HepG2 (cell line): ENCODE data around the gene KMT5C.

Experiments
- CTCF ChIP-seq: sonication (generic); formaldehyde crosslinking; IDR thresholded peaks from 2 replicates; pipeline ENCODE4 v1.5.0; 2020; ENCODE audit warnings: mild to moderate bottlenecking, missing genetic modification reagents, moderate library complexity
- EZH2 ChIP-seq: conservative IDR thresholded peaks from 2 replicates; pipeline ENCODE4 v1.6.1; 2012; ENCODE audit warnings: mild to moderate bottlenecking, low read depth, low read length, moderate library complexity
- GABPB1 ChIP-seq: IDR thresholded peaks from 2 replicates; pipeline ENCODE4 v1.6.1; 2016; ENCODE audit warnings: mild to moderate bottlenecking, missing genetic modification reagents, moderate library complexity, missing compliant biosample characterization
- HNF4G ChIP-seq, 2 experiments: sonication (generic) in 1 of 2; formaldehyde crosslinking in 1 of 2; IDR thresholded peaks; 2 replicates each; pipeline versions ENCODE4 v1.4.0 to v1.6.1; 2011 to 2020; ENCODE audit warnings: borderline replicate concordance in 2 of 2, low read depth in 2 of 2, mild to moderate bottlenecking in 2 of 2, low read length in 1 of 2, missing genetic modification reagents in 1 of 2, moderate library complexity in 1 of 2
- RAD21 ChIP-seq: fragments of 450-650 bp; formaldehyde crosslinking; IDR thresholded peaks from 2 replicates; pipeline ENCODE4 v1.5.0; 2020; ENCODE audit warnings: mild to moderate bottlenecking
- RELA ChIP-seq: sonication (generic); formaldehyde crosslinking; IDR thresholded peaks from 2 replicates; pipeline ENCODE4 v1.4.0; 2020; ENCODE audit warnings: missing genetic modification reagents
- REPIN1 ChIP-seq: sonication (generic); formaldehyde crosslinking; IDR thresholded peaks from 2 replicates; pipeline ENCODE4 v1.8.0; 2022; ENCODE audit warnings: missing genetic modification reagents, low read depth, mild to moderate bottlenecking, borderline replicate concordance
- STAG1 ChIP-seq: sonication (generic); formaldehyde crosslinking; IDR thresholded peaks from 2 replicates; pipeline ENCODE4 v1.4.0; 2020; ENCODE audit warnings: missing genetic modification reagents
- TSC22D2 ChIP-seq: sonication (generic); formaldehyde crosslinking; IDR thresholded peaks from 2 replicates; pipeline ENCODE4 v1.5.1; 2020; ENCODE audit warnings: missing genetic modification reagents, mild to moderate bottlenecking, borderline replicate concordance
- ZNF816 ChIP-seq: sonication (generic); formaldehyde crosslinking; IDR thresholded peaks from 2 replicates; pipeline ENCODE4 v1.8.0; 2022; ENCODE audit warnings: missing genetic modification reagents, mild to moderate bottlenecking, borderline replicate concordance
- TF ChIP-seq, protein P1 (sequence below): IDR thresholded peaks from 2 replicates; pipeline ENCODE4 v1.6.1; 2016; ENCODE audit warnings: control low read depth

DNA sequence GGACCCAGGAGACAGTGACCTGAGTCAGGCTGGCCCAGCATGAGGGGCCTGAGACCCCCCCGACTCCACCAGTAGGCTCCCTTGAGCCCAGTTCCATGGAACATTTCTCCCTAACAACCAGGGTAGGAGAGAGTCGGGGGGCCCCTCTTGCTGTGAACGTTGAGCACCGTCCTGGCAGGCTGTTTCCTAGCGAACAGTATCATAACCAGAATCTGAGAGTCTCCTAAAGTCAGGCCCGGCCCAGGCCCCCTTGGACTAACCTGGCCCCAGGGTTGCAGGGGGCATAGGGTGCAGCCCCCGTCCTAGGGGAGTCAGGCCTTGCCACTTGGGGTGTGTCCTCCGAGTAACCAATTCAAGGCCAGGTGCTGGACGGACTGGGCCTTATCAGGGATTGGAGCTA is 28.3 kb upstream of the KMT5C start:
- no peak for TF ChIP-seq REPIN1 (CRISPR knock-in tag)
- TF ChIP-seq, protein P1, sequence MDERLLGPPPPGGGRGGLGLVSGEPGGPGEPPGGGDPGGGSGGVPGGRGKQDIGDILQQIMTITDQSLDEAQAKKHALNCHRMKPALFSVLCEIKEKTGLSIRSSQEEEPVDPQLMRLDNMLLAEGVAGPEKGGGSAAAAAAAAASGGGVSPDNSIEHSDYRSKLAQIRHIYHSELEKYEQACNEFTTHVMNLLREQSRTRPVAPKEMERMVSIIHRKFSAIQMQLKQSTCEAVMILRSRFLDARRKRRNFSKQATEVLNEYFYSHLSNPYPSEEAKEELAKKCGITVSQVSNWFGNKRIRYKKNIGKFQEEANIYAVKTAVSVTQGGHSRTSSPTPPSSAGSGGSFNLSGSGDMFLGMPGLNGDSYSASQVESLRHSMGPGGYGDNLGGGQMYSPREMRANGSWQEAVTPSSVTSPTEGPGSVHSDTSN, result no peak
- no peak for TF ChIP-seq TSC22D2 (CRISPR knock-in tag)
- TF ChIP-seq RELA (CRISPR knock-in tag), result no peak
- TF ChIP-seq STAG1, result no peak
- no peak for TF ChIP-seq EZH2
- TF ChIP-seq GABPB1, result no peak
- TF ChIP-seq RAD21, result no peak
- no peak for TF ChIP-seq CTCF (CRISPR knock-in tag)
- TF ChIP-seq ZNF816 (CRISPR knock-in tag), result no peak
- TF ChIP-seq HNF4G (IDR thresholded peaks at IDR 0.05; ENCODE audit: borderline replicate concordance, low read depth, low read length), result no peak
- no peak for TF ChIP-seq HNF4G (CRISPR knock-in tag; IDR thresholded peaks at IDR 0.05; ENCODE audit: borderline replicate concordance, low read depth)
